HL-60 (cell line): ENCODE measurements around the gene PPP1R27.

Source experiments
- DNase-seq, 2 experiments: peaks; one replicate each; pipeline ENCODE4 v3.0.0-alpha.2; 2010 to 2020; ENCODE audit warnings: low read depth in 1 of 2, low spot score in 1 of 2
- H3K27ac ChIP-seq: fragments of 250-450 bp; sonication (Bioruptor Pico); replicated peaks from 2 replicates; pipeline ENCODE4 v1.5.1; 2020; ENCODE audit warnings: mild to moderate bottlenecking, moderate library complexity
- H3K27me3 ChIP-seq: fragments of 250-450 bp; sonication (Bioruptor Pico); 2 replicates; pipeline ENCODE4 v1.5.1; 2021; ENCODE audit warnings: mild to moderate bottlenecking, moderate library complexity; ENCODE audit not compliant: insufficient read depth, poor library complexity, severe bottlenecking
- H3K4me3 ChIP-seq: replicated peaks from 2 replicates; pipeline ENCODE4 v1.5.1; 2011; ENCODE audit warnings: mild to moderate bottlenecking, control low read depth, low read length; ENCODE audit not compliant: insufficient read depth
- GABPA ChIP-seq: IDR thresholded peaks from 2 replicates; pipeline ENCODE4 v1.6.1; 2012; ENCODE audit warnings: low read depth
- POLR2AphosphoS5 ChIP-seq: IDR thresholded peaks from 2 replicates; pipeline ENCODE4 v1.6.1; 2012; ENCODE audit warnings: low read depth
- REST ChIP-seq: IDR thresholded peaks from 2 replicates; pipeline ENCODE4 v1.6.1; 2012; ENCODE audit warnings: low read depth; ENCODE audit not compliant: insufficient replicate concordance
- SPI1 ChIP-seq: IDR thresholded peaks from 2 replicates; pipeline ENCODE4 v1.6.1; 2012; ENCODE audit warnings: low read depth, mild to moderate bottlenecking, borderline replicate concordance
- TF ChIP-seq, protein P1 (sequence below): IDR thresholded peaks from one replicate; pipeline ENCODE4 v1.5.1; 2011; ENCODE audit warnings: low read length, control low read depth, inconsistent platforms; ENCODE audit not compliant: insufficient read depth

The PPP1R27 gene

GRCh38 chr17:81865733-81866439 is 31.0 kb upstream of the PPP1R27 start:
- Histone ChIP-seq H3K4me3 (no peak overlapping the region), H3K27ac (peak overlapping the region; percentile 93), H3K27me3 (no peaks in the 10 kb centered on the region)
- TF ChIP-seq POLR2AphosphoS5 (peak; percentile 52), REST (no peak)
- DNase-seq: no peak

DNA sequence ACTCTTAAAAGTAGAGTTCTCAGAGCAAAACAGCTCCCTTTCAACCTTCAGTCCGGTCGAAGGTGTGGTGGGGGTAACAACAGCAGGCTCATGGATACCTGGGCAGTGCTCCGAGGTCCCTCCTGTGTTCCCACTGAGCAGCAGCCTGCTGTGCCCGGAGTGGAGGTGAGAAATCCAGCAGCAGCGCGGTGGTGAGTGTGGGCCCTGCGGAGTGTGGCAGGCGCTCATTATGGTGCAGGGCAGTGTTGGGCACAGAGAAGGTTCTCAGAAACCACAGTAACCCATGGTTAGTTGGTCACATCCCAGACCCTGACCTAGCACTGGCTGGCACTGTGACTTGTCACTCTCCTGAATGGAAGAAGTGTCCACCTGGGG is 30.5 kb upstream of the PPP1R27 start:
- DNase-seq: no peak
- no peak for TF ChIP-seq GABPA
- no peak for TF ChIP-seq SPI1
- no peak for TF ChIP-seq POLR2AphosphoS5
- TF ChIP-seq, protein P1, sequence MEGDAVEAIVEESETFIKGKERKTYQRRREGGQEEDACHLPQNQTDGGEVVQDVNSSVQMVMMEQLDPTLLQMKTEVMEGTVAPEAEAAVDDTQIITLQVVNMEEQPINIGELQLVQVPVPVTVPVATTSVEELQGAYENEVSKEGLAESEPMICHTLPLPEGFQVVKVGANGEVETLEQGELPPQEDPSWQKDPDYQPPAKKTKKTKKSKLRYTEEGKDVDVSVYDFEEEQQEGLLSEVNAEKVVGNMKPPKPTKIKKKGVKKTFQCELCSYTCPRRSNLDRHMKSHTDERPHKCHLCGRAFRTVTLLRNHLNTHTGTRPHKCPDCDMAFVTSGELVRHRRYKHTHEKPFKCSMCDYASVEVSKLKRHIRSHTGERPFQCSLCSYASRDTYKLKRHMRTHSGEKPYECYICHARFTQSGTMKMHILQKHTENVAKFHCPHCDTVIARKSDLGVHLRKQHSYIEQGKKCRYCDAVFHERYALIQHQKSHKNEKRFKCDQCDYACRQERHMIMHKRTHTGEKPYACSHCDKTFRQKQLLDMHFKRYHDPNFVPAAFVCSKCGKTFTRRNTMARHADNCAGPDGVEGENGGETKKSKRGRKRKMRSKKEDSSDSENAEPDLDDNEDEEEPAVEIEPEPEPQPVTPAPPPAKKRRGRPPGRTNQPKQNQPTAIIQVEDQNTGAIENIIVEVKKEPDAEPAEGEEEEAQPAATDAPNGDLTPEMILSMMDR: no peak
- TF ChIP-seq REST: no peak
- peak overlapping the region; percentile 93 for H3K27ac ChIP-seq

DNA sequence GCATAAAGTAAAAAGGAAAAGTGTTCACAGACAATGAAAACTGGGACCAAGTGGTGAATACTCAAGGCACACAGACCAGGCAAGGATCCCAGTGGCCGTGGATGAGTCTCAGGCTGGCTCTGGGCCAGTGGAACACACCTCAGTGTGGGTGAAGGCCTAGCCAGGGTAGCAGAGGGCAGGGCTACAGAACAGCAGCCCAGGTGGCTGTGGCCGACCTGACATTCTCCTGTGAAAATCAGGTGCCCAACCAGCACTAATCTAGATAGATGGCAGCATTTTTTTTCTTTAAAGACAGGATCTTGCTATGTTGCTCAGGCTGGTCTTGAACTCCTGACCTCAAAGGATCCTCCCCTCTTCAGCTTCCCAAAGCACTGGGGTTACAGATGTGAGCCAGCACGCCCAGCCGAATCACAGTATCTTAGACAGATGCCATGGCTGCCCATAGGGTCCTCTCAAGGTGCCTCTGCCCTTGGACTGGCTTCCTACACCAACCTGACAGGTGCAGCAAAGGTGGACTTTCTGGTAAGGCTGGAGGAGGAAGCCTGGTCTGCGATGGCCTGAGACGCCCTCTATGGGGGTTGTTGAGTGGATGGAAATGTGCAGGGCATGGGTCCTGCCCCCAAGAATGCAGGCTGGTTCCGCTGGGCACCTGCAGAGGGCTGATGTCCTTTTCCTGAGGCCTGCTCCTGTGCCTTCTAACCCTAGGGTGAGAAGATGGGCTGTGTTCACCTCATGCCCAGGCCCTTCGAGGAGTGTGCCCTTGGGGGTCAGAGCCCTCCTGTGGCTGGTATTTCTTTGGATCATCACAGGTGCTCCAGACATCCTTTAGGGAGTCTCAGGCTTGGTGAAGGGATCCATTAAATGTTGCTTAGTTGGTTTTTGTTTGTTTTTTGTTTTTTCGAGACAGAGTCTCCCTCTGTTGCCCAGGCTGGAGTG is 29.3 kb upstream of the PPP1R27 start:
- no peak for DNase-seq
- Histone ChIP-seq H3K27me3 (no peaks in the 10 kb centered on the region), H3K27ac (peak overlapping the region; percentile 96), H3K4me3 (no peak overlapping the region)
- TF ChIP-seq POLR2AphosphoS5: no peak; the same call in 1 of the 2 replicates
- TF ChIP-seq GABPA: no peak
- TF ChIP-seq REST: no peak
- TF ChIP-seq, protein P1: no peak
- no peak for TF ChIP-seq SPI1

More for the DNA sequence above, 30.5 kb upstream of the PPP1R27 start:
- H3K27me3 ChIP-seq: no peaks in the 10 kb centered on the region
- no peak overlapping the region for H3K4me3 ChIP-seq
